HepG2 (cell line): ENCODE measurements around the gene TBC1D25. TPM values are rescaled to one million over a fixed set of nuclear protein-coding genes. Genes with fewer than 3 reads are reported as not detected.

Experiments used
- AFF4 ChIP-seq: sonication (generic); formaldehyde crosslinking; IDR thresholded peaks from 2 replicates; pipeline ENCODE4 v1.4.0; 2020; ENCODE audit warnings: missing genetic modification reagents
- CREB3 ChIP-seq: sonication (generic); formaldehyde crosslinking; IDR thresholded peaks from 2 replicates; pipeline ENCODE4 v1.5.0; 2020; ENCODE audit warnings: missing genetic modification reagents
- HNF4G ChIP-seq, 2 experiments: sonication (generic) in 1 of 2; formaldehyde crosslinking in 1 of 2; IDR thresholded peaks; 2 replicates each; pipeline versions ENCODE4 v1.4.0 to v1.6.1; 2011 to 2020; ENCODE audit warnings: borderline replicate concordance in 2 of 2, low read depth in 2 of 2, mild to moderate bottlenecking in 2 of 2, low read length in 1 of 2, missing genetic modification reagents in 1 of 2, moderate library complexity in 1 of 2
- NFE2L1 ChIP-seq: sonication (generic); formaldehyde crosslinking; IDR thresholded peaks from 2 replicates; pipeline ENCODE4 v1.4.0; 2020; ENCODE audit warnings: missing genetic modification reagents, mild to moderate bottlenecking, borderline replicate concordance
- PLRG1 ChIP-seq: fragments of 450-650 bp; conservative IDR thresholded peaks from 2 replicates; pipeline ENCODE4 v1.6.1; 2016
- PRDM10 ChIP-seq: sonication (generic); formaldehyde crosslinking; IDR thresholded peaks from 2 replicates; pipeline ENCODE4 v1.4.0; 2020; ENCODE audit warnings: low read depth, missing genetic modification reagents
- SCMH1 ChIP-seq: sonication (generic); formaldehyde crosslinking; IDR thresholded peaks from 2 replicates; pipeline ENCODE4 v1.9.0; 2021; ENCODE audit warnings: missing genetic modification reagents, mild to moderate bottlenecking, borderline replicate concordance
- SP5 ChIP-seq: IDR thresholded peaks from 2 replicates; pipeline ENCODE4 v1.6.1; 2016; ENCODE audit warnings: low read depth, borderline replicate concordance
- ZHX2 ChIP-seq, 2 experiments: sonication (generic) in 1 of 2; formaldehyde crosslinking in 1 of 2; IDR thresholded peaks; 2 replicates each; pipeline versions ENCODE4 v1.6.1 to v1.9.0; 2014 to 2022; ENCODE audit warnings: antibody characterized with exemption in 1 of 2, borderline replicate concordance in 1 of 2, inconsistent platforms in 1 of 2, low read depth in 1 of 2, missing genetic modification reagents in 1 of 2
- ZNF17 ChIP-seq: sonication (generic); formaldehyde crosslinking; IDR thresholded peaks from 2 replicates; pipeline ENCODE4 v1.5.0; 2020; ENCODE audit warnings: mild to moderate bottlenecking, missing genetic modification reagents
- ZNF44 ChIP-seq: sonication (generic); formaldehyde crosslinking; IDR thresholded peaks from 2 replicates; pipeline ENCODE4 v1.5.1; 2020; ENCODE audit warnings: mild to moderate bottlenecking, missing genetic modification reagents
- ZNF549 ChIP-seq: sonication (generic); formaldehyde crosslinking; IDR thresholded peaks from 2 replicates; pipeline ENCODE4 v1.5.0; 2020; ENCODE audit warnings: missing genetic modification reagents
- polyA plus RNA-seq, 8 experiments: library from polyadenylated mRNA; depleted of rRNA in 3 of 8; stranded (reverse) in 7 of 8; unstranded in 1 of 8; fragments of >200 nt; fragmentation: Illumina TruSeq in 4 of 8; extraction: Trizol in 4 of 8; gene quantifications; 2 replicates each; pipeline versions ENCODE4 v1.2.1 to v1.2.3, GENCODE V29; 2011 to 2016; ENCODE audit warnings: low read depth in 4 of 8, missing spikeins in 1 of 8, mixed read lengths in 1 of 8; ENCODE audit not compliant: insufficient read depth in 1 of 8
- total RNA-seq, 5 experiments: library from RNA; depleted of rRNA; stranded (reverse); fragments of >200 nt; fragmentation: Illumina TruSeq; extraction: Trizol; gene quantifications; 2 replicates each; pipeline ENCODE4 v1.2.3, GENCODE V29; 2016; ENCODE audit warnings: low read depth in 1 of 5

TBC1D25 gene
- total and polyA plus RNA-seq, 2 of the 13 experiments (the other 11 are each of a cell fraction or from before 2014, with no cell fraction given), result 3.5 to 4.7 TPM

- TF ChIP-seq PRDM10 (CRISPR knock-in tag), result no peak
- TF ChIP-seq ZNF17 (CRISPR knock-in tag), result no peak
- no peak for TF ChIP-seq ZNF549 (CRISPR knock-in tag)
- no peak for TF ChIP-seq ZNF44 (CRISPR knock-in tag)
- TF ChIP-seq SCMH1, result no peak
- peak; percentile 53; the same call in 1 of the 2 replicates for TF ChIP-seq CREB3 (CRISPR knock-in tag)
- no peak for TF ChIP-seq AFF4 (CRISPR knock-in tag)
- no peak for TF ChIP-seq SP5
- TF ChIP-seq ZHX2 (IDR thresholded peaks at IDR 0.05; ENCODE audit: low read depth), result peak; percentile 49
- TF ChIP-seq ZHX2 (CRISPR knock-in tag; IDR thresholded peaks at IDR 0.05; ENCODE audit: borderline replicate concordance), result no peak
- no peak for TF ChIP-seq NFE2L1 (CRISPR knock-in tag)
- TF ChIP-seq PLRG1, result no peak
- no peak for TF ChIP-seq HNF4G (IDR thresholded peaks at IDR 0.05; ENCODE audit: borderline replicate concordance, low read depth, low read length)
- TF ChIP-seq HNF4G (CRISPR knock-in tag; IDR thresholded peaks at IDR 0.05; ENCODE audit: borderline replicate concordance, low read depth), result no peak
These were observed 35.1 kb downstream of the TBC1D25 start, which contains the start of gene RBM3 (continued) for GRCh38 chrX:48574270-48575266.
